HS-27A (cell line): ENCODE data around the gene EP400.

Experiments
- DNase-seq: peaks from one replicate; pipeline ENCODE4 v3.0.0-alpha.2; 2012; ENCODE audit warnings: low read depth, missing footprints

Gene EP400

DNA sequence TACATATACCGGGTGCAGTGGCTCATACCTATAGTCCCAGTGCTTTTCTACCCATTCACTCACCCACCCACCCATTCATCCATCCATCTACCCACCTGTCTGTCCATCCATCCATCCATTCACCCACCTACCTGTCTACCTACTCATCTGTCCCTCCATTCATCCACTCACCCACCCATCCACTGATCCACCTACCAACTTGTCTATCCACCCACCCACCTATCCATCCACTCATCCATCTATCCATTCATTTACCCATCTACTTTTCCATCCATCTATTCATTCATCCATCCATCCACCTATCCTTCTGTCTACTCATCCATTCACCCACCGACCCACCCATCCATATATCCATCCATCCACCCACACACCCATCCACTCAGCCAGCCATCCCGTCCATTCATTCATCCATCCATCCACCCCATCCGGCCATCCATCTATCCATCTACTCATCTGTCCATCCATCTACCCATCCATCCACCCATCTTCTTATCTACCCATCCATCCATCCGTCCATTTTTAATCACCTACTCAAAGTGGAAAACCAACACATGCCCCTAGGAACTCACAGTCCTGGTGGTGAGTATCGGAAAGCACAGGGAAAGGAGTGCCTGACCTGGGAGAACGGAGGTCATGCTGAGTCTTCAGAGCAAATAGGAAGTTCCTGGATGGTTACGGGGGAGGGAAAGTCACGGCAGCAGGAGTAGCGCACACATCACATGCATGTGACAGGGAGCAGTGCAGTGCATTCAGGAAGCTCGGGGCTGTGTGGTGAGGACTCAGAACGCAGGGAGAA lies 174.4 kb downstream of the EP400 start:
- DNase-seq: no peak

- DNase-seq: no peak
Measured at GRCh38 chr12:132124766-132125425, 175.2 kb downstream of the EP400 start.

- DNase-seq: no peak
Measured at GRCh38 chr12:132125736-132126135, 176.0 kb downstream of the EP400 start.

DNA sequence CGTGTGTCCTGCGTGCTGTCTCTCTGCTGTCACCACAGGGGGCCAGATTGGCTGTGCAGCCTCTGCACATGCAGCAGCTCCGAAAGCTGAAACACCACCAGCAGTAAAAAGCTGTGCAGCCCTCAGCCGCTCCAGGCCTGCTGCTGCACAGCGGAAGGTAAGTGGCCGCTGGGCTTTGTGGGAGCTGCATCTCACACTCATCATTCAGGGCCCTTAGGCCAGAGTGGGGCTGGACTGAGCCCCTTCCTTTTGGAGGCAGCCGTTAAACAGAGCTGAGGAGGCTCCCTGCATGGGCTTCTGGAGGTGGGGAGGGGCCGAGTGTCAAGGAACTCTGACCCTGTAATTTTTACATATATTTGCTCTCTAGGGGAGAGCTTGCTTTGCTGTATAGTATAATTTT lies 177.3 kb downstream of the EP400 start:
- DNase-seq: no peak

DNA sequence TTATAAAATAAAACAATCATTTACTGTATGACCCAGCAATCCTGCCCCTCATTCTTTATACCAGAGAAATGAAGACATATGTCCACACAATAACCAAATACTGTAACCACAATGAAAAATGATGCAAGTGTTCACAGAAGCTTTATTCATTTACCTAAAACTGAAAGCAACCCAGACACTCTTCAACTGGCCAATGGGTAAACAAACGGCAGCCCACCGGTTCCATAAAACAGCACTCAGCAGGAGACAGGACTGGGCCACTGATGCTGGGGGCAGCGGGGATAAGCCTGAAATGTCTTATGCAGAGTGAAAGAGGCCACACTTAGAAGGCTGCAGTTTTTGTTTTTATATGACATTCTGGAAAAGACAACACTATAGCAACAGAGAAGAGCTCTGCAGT lies 179.3 kb downstream of the EP400 start:
- no peak for DNase-seq

- no peak for DNase-seq
Measured at GRCh38 chr12:132130690-132131089, 180.9 kb downstream of the EP400 start.
